GM21529 (cell line): ENCODE data around the gene LRP5.
A peak's percentile ranks its signal among the peaks of the same experiment; 100 is the strongest.
"Not testable (repeated sequence)": the region's sequence is repeated elsewhere in the genome, so short reads cannot be mapped to it uniquely, and the experiment has no call there.

Experiments
- ATAC-seq: cut with Tn5 transposase; IDR thresholded peaks from one replicate; pipeline ENCODE4 v1.9.1; 2021; ENCODE audit not compliant: unreplicated experiment

LRP5 gene

GRCh38 chr11:68438658-68439259 lies 126.4 kb downstream of the LRP5 start:
- ATAC-seq: no peak

GRCh38 chr11:68439355-68440065 lies 127.1 kb downstream of the LRP5 start:
- ATAC-seq: no peak

GRCh38 chr11:68440224-68440623 lies 127.8 kb downstream of the LRP5 start:
- no peak for ATAC-seq

GRCh38 chr11:68441466-68442230 lies 129.3 kb downstream of the LRP5 start:
- ATAC-seq: no peak

- ATAC-seq: no peak
Observed at GRCh38 chr11:68442433-68442832, 130.0 kb downstream of the LRP5 start.

GRCh38 chr11:68444566-68444965 lies 132.2 kb downstream of the LRP5 start:
- ATAC-seq: no peak

GRCh38 chr11:68445531-68446035 lies 133.2 kb downstream of the LRP5 start:
- ATAC-seq: no peak

GRCh38 chr11:68446046-68446725 lies 133.8 kb downstream of the LRP5 start:
- ATAC-seq: no peak

GRCh38 chr11:68447015-68447801 lies 134.8 kb downstream of the LRP5 start:
- ATAC-seq: peak; percentile 51

- not testable (repeated sequence) for ATAC-seq
Observed at GRCh38 chr11:68447914-68448313, 135.5 kb downstream of the LRP5 start.

- ATAC-seq: no peak
Observed at GRCh38 chr11:68448604-68449011, 136.2 kb downstream of the LRP5 start.

- no peak for ATAC-seq
Observed at GRCh38 chr11:68449951-68450350, 137.6 kb downstream of the LRP5 start.

GRCh38 chr11:68450711-68451110 lies 138.3 kb downstream of the LRP5 start:
- ATAC-seq: no peak

GRCh38 chr11:68454767-68455166 lies 142.4 kb downstream of the LRP5 start:
- ATAC-seq: no peak

GRCh38 chr11:68455485-68455884 lies 143.1 kb downstream of the LRP5 start:
- no peak for ATAC-seq

GRCh38 chr11:68457216-68457897 lies 145.0 kb downstream of the LRP5 start:
- ATAC-seq: no peak

- ATAC-seq: no peak
Observed at GRCh38 chr11:68457898-68458249, 145.5 kb downstream of the LRP5 start.

- ATAC-seq: not testable (repeated sequence)
Observed at GRCh38 chr11:68458340-68458739, 145.9 kb downstream of the LRP5 start.

GRCh38 chr11:68459886-68460740 lies 147.7 kb downstream of the LRP5 start:
- ATAC-seq: peak; percentile 80
